ENCODE data around the gene TTC12.

TTC12 gene

GRCh38 chr11:113322158-113322557 is 7.8 kb downstream of the TTC12 start:
- DNase-seq (ENCODE audit: low spot score), result no peak
- Histone ChIP-seq H3K27ac (no peak overlapping the region), H3K4me3 (no peak overlapping the region)
- TF ChIP-seq, protein P1, sequence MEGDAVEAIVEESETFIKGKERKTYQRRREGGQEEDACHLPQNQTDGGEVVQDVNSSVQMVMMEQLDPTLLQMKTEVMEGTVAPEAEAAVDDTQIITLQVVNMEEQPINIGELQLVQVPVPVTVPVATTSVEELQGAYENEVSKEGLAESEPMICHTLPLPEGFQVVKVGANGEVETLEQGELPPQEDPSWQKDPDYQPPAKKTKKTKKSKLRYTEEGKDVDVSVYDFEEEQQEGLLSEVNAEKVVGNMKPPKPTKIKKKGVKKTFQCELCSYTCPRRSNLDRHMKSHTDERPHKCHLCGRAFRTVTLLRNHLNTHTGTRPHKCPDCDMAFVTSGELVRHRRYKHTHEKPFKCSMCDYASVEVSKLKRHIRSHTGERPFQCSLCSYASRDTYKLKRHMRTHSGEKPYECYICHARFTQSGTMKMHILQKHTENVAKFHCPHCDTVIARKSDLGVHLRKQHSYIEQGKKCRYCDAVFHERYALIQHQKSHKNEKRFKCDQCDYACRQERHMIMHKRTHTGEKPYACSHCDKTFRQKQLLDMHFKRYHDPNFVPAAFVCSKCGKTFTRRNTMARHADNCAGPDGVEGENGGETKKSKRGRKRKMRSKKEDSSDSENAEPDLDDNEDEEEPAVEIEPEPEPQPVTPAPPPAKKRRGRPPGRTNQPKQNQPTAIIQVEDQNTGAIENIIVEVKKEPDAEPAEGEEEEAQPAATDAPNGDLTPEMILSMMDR (IDR thresholded peaks at IDR 0.05), result no peak

DNA sequence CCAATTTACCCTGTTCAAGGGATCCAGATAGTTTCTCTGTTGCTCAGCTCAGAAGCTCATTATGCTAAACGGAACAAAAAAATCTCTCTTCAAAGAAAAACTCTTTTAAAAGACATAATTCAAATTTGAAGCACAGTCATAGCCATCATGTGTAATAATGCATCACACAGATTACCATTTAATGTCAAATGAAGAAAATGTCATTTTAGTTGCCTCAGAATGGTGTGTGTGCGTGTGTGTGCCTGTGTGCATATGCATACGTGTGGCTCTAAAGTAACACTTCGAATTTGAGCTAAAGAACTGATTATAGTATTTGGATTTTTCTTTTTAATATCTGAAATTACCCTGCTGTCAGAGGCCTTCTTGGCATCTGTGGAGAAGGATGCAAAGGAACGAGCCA is 9.9 kb downstream of the TTC12 start:
- TF ChIP-seq, protein P1 (IDR thresholded peaks at IDR 0.05), result no peak
- H3K27ac ChIP-seq, result no peak overlapping the region
- no peak for DNase-seq (ENCODE audit: low spot score)
- no peak overlapping the region for H3K4me3 ChIP-seq

DNA sequence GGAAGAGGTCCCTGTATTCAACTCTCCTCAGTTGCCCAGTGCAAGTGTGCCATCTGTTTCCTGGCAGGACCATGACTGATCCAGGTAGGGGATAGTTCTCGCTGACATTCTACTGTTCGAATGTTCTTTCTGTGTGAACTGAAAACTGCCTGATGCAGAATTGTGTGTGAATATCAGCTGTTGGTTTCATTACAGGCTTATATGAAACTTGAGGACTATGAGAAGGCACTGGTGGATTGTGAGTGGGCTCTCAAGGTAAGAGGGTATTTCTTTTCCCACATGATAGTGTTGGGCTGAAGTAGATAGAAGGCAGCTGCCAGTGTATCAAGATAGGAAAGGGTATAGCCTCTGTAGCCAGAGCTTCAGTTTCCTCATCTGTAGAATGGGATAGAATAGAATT is 15.3 kb downstream of the TTC12 start:
- no peak for DNase-seq (ENCODE audit: low spot score)
- Histone ChIP-seq H3K27ac (no peak overlapping the region), H3K4me3 (no peak overlapping the region)
- TF ChIP-seq, protein P1 (IDR thresholded peaks at IDR 0.05), result no peak

DNA sequence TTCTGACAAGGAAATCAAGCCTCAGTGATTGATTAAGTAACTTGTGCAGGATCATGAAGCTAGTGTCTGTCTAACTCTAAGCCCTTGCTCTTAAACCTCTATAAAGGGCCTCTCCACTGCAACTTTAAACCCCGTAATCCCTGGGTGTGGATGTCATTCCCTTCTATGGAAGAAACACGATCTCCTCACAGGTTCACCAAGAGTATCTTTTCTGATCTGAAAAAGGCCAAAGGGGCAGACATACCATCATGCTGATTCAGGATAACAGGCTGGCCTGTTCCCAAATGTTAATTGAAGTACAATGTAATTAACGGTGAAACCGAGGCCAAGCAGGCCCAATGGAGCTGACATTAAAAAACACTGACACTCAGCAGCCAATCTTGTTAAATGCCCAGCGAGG is 17.1 kb downstream of the TTC12 start:
- Histone ChIP-seq H3K27ac (no peak overlapping the region), H3K4me3 (no peak overlapping the region)
- DNase-seq (ENCODE audit: low spot score), result no peak
- TF ChIP-seq, protein P1 (IDR thresholded peaks at IDR 0.05), result no peak

GRCh38 chr11:113332023-113332422 is 17.6 kb downstream of the TTC12 start:
- DNase-seq (ENCODE audit: low spot score), result no peak
- H3K4me3 ChIP-seq, result no peak overlapping the region
- TF ChIP-seq, protein P1 (IDR thresholded peaks at IDR 0.05), result no peak

GRCh38 chr11:113332638-113333329 is 18.4 kb downstream of the TTC12 start:
- no peak for DNase-seq (ENCODE audit: low spot score)
- Histone ChIP-seq H3K27ac (no peak overlapping the region), H3K4me3 (no peak overlapping the region)
- TF ChIP-seq, protein P1 (IDR thresholded peaks at IDR 0.05), result no peak

More at GRCh38 chr11:113332023-113332422, 17.6 kb downstream of the TTC12 start:
- H3K27ac ChIP-seq, result no peak overlapping the region

DNA sequence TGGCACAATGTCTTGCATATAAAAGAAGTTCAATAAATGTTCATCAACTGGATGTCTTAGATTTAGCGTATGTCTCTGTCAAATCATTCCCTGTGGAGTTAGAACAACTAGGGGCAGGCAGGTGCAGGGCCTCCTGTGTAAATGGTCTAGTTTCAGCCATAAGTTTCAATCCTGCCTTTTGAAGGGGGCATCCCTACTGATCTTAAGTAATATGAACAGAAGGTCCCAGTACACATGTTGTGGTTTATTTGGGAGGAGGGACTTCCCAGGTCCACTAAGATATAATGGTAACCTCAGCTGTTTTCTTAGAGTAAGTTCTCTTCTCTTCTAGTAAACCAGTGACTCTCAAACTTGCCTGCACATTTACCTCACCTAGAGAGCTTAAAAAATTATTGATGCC is 19.8 kb downstream of the TTC12 start:
- no peak overlapping the region for H3K27ac ChIP-seq
- no peak for DNase-seq (ENCODE audit: low spot score)
- TF ChIP-seq, protein P1 (IDR thresholded peaks at IDR 0.05), result no peak
- H3K4me3 ChIP-seq, result no peak overlapping the region

Measured in coronary artery (tissue), 2 donors.